SK-N-MC (cell line): ENCODE data around the gene RFLNA.

Experiments used
- EZH2 ChIP-seq: fragments of 200-600 bp; sonication (generic); IDR thresholded peaks from one replicate; pipeline ENCODE4 v1.6.1; 2017; ENCODE audit warnings: antibody characterized with exemption
- POLR2AphosphoS5 ChIP-seq: IDR thresholded peaks from 2 replicates; pipeline ENCODE4 v1.6.1; 2012; ENCODE audit warnings: mild to moderate bottlenecking, low read depth, low read length, borderline replicate concordance

GRCh38 chr12:124321040-124321481, 26.2 kb downstream of the RFLNA start:
- TF ChIP-seq POLR2AphosphoS5 (no peak), EZH2 (no peak)
